Omental fat pad (tissue), 4 donors: ENCODE results near the gene UNC5A. TPM values are rescaled to one million over a fixed set of nuclear protein-coding genes. Genes with fewer than 3 reads are reported as not detected.

Source experiments
- ATAC-seq: fragments of 150-250 bp; one replicate; pipeline ENCODE4 v1.9.1; 2016; ENCODE audit warnings: mild to moderate bottlenecking, moderate library complexity; ENCODE audit not compliant: low FRiP score
- DNase-seq: peaks from one replicate; pipeline ENCODE4 v3.0.0-alpha.2; 2019; ENCODE audit warnings: low spot score
- total RNA-seq, 4 donors: library from RNA; depleted of rRNA; stranded (reverse); fragments of >200 nt; gene quantifications; one replicate each; pipeline ENCODE4 v1.1.0, GENCODE V29; 2016
- TF ChIP-seq, protein P1 (sequence below), 3 donors: fragments of 450-650 bp; IDR thresholded peaks; one replicate each; pipeline ENCODE4 v1.5.1; 2016 to 2017; ENCODE audit warnings: antibody characterized with exemption in 3 of 3, mild to moderate bottlenecking in 3 of 3, moderate library complexity in 2 of 3

The UNC5A gene
- total RNA-seq, 4 donors from 2014 or later: 0.12 to 0.75 (median 0.28) TPM; not detected in 1

DNA sequence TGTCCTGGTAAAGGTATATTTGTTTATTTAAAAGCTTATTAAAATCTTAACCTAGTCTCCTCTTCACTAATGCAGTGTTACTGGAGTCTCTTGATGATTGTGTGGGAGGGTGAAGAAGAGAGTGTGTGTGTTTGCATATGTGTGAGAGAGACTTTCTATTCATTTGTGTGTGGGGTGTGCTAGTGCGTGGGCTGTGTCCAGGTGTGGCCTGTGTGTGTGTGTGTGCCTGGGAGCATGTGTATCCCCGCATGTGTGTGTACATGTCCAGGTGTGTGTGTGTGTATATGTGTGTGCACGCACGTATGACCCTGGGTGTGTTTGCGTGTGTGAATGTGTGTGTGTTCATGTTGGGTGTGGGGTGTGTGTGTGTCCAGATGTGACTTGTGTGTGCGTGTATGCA is 10.3 kb upstream of the UNC5A start:
- TF ChIP-seq, protein P1, sequence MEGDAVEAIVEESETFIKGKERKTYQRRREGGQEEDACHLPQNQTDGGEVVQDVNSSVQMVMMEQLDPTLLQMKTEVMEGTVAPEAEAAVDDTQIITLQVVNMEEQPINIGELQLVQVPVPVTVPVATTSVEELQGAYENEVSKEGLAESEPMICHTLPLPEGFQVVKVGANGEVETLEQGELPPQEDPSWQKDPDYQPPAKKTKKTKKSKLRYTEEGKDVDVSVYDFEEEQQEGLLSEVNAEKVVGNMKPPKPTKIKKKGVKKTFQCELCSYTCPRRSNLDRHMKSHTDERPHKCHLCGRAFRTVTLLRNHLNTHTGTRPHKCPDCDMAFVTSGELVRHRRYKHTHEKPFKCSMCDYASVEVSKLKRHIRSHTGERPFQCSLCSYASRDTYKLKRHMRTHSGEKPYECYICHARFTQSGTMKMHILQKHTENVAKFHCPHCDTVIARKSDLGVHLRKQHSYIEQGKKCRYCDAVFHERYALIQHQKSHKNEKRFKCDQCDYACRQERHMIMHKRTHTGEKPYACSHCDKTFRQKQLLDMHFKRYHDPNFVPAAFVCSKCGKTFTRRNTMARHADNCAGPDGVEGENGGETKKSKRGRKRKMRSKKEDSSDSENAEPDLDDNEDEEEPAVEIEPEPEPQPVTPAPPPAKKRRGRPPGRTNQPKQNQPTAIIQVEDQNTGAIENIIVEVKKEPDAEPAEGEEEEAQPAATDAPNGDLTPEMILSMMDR (IDR thresholded peaks at IDR 0.05): no peak
- no peak for ATAC-seq
- DNase-seq: no peak

DNA sequence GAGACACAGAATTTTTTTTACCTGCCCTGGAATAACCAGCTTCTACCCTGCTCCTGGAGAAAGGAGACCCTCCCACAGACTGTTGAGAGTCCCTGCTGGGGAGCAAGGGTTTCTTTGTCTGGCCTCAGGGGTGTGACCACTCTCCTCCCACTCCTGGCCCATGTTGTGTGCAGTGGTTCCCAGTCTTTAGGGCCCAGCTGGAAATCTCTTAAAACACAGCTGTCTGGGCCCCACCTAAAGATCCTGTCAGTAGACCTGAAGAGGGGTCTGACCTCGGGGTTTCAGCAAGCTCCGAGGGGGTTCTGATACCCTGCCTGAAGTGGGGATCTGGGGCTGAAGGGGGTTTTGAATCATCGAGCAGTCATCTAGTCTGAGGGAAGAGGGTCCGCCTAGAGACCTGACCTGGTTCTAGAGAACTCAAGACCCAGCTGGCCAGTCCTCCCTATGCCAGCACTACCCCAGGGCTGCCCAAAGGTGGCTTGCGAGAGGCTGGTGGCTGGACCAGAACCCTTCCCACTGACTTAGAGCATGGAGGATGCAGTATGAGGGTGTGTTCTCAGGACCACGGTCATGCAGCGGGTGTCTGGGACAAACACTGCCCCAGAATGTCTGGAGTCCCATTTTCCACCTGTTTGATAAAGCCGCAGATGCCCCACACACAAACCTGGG is 8.1 kb upstream of the UNC5A start:
- ATAC-seq: no peak
- DNase-seq: no peak
- TF ChIP-seq, protein P1 (IDR thresholded peaks at IDR 0.05): no peak

DNA sequence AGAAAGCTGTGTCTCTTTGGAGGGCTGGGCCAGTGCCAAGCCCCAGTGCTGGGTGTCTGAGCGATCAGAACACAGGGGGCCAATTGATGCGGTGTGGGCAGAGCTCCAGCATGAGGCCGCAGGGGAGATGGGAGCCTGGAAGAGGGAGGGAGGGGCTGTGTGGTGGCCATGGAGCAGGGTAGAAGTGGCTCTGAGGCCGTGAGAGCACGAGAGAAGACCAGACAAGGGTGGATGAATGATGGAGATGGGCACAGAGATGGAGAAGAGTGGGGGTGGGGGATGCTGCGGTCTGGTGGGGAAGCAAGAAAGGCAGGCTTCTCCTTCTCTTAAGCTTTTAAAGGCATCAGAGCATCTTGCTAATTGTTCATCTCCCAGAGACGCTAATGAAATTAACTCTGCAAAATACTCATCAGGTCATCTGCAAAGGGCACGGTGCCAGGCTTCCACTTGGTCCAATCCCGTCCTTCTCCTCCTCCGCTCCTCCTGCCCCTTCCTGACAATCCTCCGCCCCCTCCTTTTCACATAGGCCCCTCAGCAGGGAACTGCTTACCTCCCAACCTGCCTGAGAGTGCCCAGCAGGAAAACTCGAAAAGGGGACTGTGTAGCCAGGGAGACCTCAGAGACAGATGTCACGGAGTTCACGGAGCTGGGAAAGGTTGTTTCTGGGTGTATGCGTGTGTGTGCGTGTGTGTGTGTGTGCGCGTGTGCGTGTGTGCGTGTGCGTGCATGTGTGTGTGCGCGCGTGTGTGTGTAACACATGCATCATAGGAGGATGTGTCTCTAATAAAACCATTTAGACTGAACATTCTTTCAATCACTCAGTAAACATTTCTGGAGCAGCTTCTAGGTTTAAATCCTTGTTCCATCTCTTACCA is 7.1 kb upstream of the UNC5A start:
- DNase-seq: no peak
- ATAC-seq: no peak

DNA sequence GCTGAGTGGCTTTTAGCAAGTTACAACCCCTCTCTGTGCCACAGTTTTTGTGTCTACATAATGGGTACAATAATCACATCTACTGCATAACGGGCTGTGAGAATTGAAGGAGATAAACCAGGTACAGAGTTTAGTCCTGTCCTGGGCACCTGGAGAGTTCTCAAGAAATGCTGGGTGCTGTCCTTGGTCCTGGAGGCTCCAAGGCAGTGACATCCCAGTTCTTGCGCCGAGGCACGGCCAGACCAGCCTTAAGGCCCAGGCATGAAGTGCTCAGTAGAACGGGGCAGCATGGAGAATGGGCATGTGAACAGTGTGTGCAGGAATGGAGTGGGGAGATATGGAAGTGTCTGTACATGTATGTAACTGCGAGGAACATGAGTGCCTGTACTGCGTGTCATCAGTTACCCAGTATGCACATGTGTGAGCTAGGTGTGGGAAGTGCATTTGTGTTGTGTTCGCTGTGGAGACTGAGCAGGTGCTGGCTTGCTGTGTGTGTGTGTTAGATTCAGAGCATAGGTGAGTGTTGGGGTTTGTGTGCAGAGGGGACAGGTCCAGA is 6.3 kb upstream of the UNC5A start:
- ATAC-seq (no peak), DNase-seq (no peak)
- TF ChIP-seq, protein P1 (IDR thresholded peaks at IDR 0.05): no peak

More for the DNA sequence above, 7.1 kb upstream of the UNC5A start:
- TF ChIP-seq, protein P1 (IDR thresholded peaks at IDR 0.05): no peak

DNA sequence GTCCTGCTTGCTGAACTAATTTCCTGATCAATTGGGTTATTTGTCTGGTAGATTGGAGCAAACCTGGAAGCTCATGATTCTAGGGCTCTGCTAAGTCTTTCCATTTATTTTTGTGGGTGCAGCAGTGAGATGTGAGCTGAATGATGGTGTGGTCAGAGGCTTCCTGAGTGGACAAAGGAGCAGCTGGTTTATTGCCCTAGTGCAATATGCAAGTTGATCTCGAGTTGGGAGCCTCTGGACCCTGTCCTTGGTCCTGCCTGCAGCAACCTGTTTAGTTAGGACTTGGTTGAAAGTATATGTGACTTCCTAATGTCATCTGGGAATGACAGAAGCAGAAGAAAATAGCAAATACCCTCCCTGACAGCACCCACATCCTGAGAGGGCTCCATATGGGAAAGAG is 4.2 kb upstream of the UNC5A start:
- no peak for DNase-seq
- no peak for ATAC-seq
- TF ChIP-seq, protein P1 (IDR thresholded peaks at IDR 0.05): no peak

DNA sequence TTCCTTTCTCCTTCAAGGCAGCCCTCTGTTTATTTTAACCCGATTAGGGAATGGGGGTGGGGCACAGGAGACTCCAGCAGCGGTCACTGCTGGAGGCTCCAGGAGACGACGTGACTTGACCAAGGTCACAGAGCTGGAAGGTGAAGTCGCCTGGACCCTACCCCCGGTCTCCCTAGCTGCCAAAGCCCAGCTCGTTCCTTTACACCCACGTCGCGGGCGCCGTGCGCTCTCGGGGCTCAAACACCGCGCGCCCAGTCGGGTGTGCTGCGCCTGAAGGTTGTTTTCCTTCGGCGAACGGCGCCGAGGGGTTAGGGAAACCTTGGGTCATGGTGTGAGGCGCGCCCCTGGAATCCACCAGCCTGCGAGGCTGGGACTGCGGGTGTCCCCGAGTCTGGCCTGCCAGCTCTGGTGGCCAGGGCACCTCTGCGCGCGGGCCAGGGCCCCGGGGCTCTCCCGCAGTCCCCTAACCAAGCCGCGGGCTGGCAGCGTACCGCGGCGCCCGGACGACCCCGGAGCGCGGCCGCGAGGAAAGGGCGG is 747 bp upstream of the UNC5A start:
- TF ChIP-seq, protein P1 (IDR thresholded peaks at IDR 0.05): no peak
- DNase-seq (no peak), ATAC-seq (no peak)
